Measurements from ENCODE around the gene SFXN5.

The SFXN5 gene

DNA sequence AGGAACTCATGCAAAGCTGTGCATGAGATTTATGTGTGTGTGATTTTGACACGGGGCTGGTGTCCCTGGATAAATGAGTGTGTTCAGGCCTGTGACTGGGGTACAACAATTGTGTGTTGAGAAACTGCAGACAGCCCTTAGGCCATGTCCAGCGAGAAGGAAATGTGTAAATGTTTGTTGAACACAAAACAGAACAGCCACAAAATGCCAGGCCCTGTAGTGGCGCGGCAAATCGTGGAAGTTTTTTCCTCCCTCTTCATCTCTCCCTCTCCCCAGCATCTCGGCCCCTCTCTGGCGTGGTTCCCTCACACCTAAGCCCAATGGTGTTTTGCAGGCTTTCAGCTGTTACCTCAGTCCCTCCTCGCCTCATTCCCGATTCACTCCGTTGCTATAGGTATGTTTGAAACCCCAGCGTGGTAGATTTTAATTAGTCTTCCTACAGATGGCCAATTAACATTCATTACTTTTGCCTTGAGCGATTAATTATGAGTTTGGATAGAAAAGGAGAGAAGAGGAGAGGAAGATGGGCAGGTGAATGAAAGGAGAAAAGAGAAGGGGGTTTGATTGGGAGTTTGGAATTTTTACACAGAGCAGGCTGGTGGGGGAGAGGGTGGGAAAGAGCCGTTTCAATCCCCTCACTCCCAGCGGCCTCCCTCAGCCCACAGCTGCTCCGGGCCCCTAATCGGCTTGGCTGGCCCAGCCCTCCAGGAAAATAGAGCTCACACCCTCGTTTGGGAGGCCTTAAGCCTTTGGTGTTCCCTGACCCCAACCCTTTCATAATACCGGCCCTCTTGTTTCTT, 173.5 kb downstream of the SFXN5 start:
- DNase-seq (ENCODE audit: low read depth): no peak

DNA sequence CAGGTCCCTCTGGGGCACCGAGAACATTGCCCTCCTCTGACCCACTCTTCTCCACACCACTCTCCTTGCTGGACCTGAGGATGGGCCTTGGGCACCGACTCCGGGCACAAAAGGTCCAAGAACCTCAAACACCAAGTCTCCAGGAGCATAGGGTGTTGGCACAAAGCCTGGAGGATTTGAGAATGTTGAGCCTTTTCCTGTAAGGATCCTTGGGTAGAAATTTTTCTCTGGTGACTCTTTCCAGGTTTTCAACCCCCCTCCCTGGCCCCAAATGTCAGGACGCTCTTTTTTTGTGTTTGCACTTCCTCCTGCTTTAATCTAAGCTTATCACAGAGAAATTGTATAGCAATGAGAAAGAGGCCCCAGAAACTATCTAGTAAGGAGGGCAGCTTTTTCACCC, 175.1 kb downstream of the SFXN5 start:
- DNase-seq (ENCODE audit: low read depth): no peak

DNA sequence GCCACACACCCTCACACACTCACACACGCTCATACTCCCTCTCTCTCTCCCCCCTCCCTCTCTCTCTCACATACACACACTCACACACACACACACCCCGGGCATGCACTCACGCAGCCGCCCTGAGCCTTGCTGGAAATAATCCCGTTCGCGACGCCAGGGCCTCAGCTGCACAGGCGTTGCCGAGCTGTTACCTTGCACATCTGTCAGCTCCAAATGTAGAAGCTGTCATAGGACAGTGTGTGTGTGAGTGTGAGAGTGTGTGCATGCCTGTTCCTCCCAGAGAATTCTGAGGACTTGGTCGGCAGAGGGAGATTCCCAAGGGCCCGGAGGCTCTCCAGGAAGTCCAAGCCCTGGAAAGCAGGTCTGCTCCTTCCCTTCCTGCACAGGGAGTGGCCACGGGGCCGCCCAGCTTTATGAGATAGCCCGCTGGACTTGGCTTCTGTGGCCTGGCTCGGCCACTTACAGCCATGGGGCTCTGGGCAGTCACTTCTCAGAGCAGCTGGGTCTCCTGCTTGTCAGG, 175.7 kb downstream of the SFXN5 start:
- DNase-seq (ENCODE audit: low read depth): no peak

DNA sequence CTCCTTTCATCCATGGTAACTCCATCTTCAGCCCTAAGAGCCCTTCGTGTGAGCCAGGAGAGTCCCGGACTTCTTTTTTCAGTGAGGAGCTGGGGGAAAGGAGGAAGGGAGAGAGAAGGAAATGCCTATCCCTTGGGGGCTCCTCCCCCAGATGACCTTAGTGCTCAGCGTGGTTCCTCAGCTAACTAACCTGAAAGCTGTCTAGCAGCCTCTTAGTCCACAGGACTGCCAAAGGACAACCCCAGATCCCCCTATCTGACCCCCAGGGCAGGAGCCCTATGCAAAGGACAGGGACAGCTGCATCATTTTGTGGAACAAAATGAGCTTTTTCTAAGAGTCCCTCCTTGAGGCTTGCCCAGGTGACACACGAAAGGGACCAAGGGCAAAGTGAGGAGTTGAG, 176.4 kb downstream of the SFXN5 start:
- DNase-seq (ENCODE audit: low read depth): no peak

DNA sequence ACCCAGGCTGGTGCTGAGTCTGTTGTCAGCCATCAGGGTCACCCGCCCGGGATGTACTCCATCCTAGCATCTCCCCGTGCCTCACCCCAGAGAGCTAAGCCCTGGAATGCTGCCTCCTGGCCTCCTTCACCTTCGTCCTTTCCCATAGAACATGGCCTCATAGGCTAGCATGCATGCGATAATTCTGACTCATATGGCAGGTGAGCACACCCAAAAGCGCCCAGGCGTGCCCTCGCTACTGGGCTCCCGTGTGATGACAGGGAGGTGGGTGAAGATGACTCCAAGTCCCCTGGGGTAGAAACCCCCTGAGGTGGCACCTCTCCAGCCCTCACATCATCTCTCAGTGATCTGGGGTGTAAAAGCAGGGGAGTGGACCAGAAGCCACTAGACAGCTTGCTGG, 177.0 kb downstream of the SFXN5 start:
- no peak for DNase-seq (ENCODE audit: low read depth)

DNA sequence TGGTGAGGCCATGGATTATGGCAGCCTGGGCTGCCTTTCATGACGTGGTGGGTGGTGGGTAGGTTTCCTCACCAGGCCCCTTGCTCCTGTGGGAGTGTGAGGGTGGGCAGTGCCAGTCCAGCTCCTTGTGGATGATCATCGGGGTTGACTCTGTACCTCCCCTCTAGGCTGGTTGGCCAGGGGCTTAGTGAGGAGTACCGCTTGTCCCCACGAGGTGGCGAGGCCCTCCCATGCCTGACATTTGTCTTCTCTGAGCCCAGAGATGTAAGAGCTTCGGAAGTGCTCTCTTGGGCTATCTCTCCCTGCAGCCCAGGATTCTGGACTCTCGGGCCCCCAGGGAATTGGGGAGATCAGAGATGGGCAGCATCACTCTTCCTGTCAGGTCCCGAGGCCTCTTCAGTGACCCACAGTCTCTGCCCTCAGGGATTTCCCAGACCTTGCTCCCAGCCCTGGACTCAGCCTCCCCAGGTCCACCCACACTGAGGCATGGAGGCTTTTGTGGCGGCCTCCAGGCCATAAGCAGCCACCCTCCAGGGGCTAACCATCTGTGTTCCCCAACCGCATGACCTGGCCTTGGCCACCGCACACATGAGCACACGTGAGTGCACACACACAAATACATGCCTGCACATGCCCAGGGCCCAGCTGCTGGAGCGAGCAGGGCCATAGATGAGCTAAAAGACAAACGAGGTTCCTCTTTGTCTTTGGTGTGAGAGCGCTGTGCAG, 177.8 kb downstream of the SFXN5 start:
- DNase-seq (ENCODE audit: low read depth): no peak

DNA sequence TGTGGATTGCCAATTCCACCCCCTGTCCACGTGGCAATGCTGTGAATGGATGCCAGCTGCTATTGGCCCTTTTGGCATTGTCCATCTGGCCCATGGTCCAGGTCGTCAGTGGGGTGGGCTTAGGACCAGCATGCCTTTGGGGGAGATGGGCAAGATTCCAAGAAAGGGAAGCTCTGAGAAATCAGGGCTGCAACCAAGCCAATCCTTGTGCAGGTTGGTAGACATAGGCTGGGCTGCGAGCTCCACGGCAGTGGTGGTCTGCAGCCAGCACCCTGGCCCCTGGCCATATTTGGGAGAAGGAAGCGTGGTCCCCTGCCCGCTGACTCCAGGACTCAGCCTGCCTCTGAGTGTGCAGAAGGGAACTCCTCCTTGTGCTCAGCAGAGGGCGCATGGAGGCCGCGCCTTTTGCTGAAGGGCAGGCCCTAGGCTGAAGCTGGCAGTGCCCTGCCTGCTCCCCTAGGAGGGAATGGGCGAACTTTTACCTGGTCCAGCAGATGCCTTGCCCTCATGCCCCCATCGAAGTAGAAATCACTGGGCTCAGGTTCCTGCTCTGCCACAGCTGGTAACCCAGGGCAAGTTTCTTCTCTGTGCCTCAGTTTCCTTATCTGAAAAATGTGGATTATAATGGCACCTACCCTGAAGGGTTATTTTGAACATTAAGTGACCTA, 178.9 kb downstream of the SFXN5 start:
- DNase-seq (ENCODE audit: low read depth): no peak

All from HS-5 (cell line).